T-helper 1 cell (primary cell): ENCODE results near the gene CACNA2D3.
A peak's percentile ranks its signal among the peaks of the same experiment; 100 is the strongest.

Experiments
- DNase-seq, 5 donors: peaks; one replicate each; pipeline ENCODE4 v3.0.0-alpha.2; 2012 to 2020

Gene CACNA2D3

DNA sequence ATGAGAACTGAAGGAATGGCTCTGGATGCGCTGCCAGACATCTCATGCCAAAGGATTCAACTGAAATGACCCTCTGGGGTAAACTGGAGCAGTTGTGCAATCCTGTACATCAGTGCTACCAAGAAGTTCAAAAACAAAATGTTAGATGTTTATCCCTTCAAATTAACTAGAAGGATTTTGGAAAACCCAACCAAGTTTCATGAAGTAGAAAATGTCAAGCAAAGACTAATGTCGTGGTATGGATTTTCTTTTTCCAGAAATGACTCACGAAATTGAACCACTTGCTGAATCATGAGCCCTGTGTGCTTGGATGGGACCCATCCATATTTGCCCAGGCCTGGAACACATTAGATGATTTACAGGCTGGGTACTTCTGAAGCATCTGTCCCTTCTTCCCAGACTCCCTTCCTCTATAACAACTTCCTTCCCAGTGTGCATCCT lies 703.9 kb downstream of the CACNA2D3 start:
- DNase-seq = no peak

DNA sequence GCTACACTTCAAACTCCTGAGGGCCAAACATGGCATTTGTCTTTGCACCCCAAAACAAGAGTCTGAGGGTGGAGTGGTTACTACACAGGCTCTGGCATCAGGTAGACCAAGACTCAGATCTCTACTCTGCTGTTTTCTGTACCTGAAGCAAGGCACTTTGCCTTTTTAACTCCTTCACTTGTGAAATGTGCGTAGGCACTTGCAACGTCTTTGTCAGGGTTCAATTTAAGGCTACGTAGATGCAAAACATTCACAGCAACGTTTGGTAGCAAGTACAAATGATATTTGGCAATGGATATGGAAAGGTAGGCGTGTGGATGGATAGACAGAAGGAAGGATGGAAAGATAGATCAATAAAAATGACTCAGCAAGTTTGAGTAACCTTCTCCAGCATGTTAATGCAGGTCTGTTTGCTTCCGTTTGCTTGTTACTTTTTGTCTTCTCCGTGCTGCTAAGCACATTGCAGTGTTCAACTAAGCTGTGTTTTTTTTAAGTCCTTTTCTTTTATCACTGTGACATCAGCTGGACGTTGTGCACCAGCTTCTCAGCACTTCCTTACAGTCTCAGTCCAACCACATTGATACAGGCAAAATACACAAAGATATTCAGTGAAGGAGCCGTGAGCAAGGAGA lies 704.8 kb downstream of the CACNA2D3 start:
- DNase-seq = no peak

DNA sequence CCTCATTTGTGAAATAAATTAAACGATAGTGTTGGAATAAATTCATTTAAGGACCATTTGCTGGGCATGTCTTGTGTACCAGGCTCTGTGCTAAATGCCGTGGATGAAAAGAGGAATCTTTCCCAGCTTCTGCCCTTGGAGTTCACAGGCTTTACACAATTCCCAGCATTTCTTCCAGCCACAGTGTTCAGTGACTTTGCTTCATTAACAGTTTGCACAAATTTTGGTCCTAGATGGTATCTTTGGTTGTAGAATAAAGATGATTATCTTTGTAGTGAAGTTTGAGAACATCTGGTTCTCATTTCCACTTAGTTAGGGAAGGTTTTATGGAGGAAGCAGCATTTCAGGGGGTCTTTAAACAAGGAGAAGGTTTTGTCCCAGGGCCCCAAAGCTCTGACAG lies 705.4 kb downstream of the CACNA2D3 start:
- no peak for DNase-seq

DNA sequence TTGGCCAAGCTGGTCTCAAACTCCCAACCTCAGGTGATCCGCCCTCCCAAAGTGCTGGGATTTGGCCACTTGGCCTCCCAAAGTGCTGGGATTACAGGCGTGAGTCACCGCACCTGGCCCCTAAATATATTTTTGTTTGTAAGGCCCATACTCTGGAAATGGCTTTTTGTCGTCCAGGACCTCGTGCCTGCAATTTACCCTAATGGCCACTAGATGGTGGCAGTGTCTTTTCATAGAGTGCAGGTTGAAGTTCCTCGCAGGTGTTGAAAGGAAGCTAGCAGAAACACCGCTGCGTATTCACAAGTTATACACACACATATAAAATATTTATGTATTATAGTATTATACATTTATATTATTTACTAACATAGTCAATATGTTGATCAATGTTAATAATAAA lies 708.3 kb downstream of the CACNA2D3 start:
- no peak for DNase-seq

DNA sequence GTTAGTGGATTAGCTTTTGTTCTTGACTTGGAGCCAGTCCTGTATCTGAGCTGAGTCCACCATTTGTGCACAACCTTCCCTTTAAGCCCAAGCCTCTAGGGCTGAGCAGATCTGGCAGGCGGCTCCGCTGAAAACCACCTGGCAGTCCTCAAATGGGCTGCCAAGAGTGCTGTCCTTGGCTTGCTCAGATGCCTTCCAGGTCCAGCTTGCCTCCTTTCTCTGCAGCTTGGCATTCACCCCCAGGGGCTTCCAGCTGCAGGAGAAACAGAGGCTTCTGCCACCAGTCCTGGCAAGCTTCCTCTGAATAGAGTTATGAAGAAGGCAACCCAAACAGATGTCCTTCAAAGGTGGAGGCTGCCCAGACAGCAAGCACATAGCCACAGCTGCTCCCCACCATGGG lies 708.8 kb downstream of the CACNA2D3 start:
- DNase-seq = no peak

GRCh38 chr3:54832876-54833275 lies 710.5 kb downstream of the CACNA2D3 start:
- DNase-seq = no peak

DNA sequence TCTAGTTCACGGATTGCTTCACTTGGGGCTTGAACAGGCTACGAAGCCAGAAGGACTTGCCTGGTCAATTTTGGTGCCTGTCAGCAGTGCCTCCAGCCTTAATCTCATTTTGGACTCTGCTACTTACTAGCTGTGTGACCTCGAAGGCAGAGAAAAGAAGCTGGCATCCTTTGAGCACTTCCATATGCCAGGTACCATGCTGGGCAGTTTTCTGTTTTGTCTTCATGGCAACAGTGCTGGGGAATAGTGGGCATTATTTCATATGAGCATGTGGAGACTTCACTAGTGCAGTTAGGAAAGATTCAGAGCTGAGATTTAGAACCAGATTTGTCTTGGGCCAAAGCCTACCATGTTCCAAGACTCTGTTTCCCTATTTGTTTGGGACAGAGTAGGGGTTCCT lies 713.3 kb downstream of the CACNA2D3 start:
- DNase-seq = no peak

- no peak for DNase-seq
Observed at GRCh38 chr3:54836871-54837270, 714.5 kb downstream of the CACNA2D3 start.

DNA sequence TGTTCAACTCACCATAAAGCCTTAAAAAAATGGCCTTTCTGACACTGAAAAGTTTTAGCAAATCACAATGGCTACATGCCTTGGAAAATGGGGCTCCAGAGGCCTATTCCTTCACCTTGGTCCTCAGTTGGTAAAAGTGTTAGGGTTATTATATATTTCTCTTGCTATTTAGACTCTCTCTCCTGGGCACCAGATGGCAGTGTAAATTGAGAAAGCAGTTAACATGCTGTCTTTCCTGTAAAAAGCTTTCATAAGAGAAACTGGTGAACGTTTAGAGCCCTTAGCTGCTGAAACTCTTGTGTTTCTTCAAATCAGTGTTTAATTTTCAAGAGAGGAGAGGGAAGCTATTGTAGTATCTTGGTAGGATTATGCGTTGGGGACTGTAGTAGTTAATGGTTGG lies 715.6 kb downstream of the CACNA2D3 start:
- no peak for DNase-seq

DNA sequence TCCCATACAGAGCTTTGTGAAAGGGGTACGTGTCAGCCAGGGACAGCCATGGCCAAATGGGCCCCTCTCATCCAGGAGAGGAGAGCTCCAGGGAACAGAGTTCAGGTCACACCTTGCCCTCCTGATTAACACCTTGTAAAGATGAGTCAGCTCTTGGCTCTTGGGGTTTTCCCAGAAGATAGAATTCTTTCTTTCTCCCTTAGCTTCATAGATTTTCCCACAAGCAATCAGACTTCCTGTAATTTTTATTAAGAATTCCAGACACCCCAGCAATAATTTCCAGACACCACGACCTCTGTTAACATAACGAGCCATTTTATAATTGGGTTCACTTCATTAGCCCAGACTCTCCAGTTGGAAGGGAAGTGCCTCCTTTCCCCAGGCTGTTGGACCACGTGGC lies 719.1 kb downstream of the CACNA2D3 start:
- DNase-seq = no peak

DNA sequence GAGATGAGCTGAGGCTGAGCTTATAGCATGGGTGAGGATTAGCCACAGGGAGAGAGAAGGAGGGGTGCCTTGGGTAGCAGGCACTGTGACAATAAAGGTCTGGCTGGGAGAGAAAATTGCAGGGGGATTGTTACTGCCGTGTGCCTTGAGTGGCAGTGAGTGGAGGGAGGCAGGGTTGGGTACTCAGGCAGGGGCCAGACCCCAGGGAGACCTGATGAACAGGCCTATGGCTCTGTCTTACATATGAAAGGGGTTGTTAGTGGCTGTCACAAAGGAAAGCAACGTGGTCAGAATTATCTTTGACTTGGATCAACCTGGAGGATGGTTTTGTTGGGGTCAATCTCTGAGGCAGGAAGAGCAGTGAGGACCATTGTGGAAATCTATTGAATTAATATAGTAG lies 721.0 kb downstream of the CACNA2D3 start:
- no peak for DNase-seq

DNA sequence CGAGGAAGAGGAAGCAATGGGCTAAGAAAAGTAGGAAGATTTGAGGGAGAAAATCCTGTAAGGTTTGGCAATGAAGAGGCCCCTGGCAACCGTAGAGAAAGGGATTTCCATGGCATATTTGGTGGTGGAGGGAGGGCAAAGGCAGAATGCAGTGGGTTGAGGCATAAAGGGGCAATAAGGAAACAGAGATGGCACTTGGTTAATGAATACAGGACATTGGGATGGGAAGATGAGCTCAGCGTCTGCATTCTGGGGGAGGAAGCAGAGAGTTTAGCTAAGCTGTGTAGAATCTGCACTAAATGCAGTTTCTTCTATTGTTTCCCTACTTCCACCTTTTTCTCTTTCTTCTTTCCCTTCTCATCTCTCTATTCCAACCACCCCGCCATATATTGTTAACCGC lies 721.9 kb downstream of the CACNA2D3 start:
- DNase-seq = no peak

DNA sequence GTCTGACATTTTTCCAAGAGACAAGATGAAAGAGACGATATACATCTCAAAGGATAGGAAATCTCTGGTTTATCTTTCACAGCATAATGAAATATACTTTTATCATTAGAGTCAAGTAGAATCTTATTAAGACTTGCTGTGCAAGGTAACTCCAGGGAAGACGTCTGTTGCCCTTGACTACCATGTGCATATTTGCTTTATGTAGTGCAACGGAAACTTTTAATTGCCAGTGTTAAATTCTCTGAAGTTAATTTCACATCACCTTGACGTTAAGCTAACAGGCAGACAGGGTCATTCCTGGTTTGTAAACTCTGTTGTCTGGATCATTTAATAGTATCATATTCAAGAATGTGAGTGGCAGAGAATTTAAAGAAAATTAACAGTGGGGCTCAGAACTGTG lies 722.7 kb downstream of the CACNA2D3 start:
- DNase-seq = no peak

- DNase-seq = no peak
Observed at GRCh38 chr3:54845551-54845950, 723.2 kb downstream of the CACNA2D3 start.

GRCh38 chr3:54846119-54846518 lies 723.8 kb downstream of the CACNA2D3 start:
- no peak for DNase-seq

GRCh38 chr3:54847361-54847760 lies 725.0 kb downstream of the CACNA2D3 start:
- no peak for DNase-seq

DNA sequence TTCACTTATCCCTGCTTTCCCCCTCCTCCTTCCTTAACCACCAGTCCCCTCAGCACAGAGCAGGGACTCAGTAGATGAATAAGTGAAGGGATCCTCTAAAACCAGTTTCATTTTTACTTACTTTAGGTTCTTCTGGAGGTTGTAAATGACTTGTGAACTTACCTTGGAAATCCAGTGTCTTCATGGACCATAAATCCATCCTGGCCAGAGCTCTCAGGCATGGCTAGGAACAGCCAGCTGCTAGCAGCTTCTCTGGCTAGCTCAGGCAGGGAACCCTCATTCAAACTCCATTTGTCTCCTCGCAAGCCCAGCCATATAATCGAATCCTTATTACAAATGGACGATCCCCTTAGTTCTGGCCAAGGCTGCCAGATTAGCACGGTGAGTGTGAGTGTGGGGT lies 727.0 kb downstream of the CACNA2D3 start:
- DNase-seq = no peak

DNA sequence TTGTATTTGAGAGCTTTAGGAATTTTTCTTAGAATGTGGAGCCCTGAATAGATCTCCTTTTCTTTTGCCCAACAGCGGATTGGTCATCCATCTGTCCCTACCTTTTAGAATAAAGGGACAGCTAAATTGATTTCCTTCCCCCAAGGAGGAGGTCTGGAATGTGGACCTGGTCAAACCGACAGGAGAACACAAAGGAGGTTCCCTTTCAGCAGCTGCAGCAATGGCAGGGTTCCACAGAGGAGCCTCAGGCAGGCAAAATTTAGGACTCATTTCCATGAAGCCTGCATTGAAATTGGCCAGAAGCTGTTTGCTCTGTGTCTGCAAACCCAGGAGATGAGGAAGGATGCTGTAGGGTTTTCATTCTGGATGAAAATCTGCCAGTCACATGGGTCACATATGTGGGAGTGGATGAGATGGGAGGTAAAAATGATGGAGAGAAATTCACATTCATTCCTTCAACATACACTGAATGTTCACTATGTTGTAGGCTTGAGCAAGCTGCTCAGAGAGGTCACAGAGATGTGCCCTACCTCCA lies 728.2 kb downstream of the CACNA2D3 start:
- no peak for DNase-seq

DNA sequence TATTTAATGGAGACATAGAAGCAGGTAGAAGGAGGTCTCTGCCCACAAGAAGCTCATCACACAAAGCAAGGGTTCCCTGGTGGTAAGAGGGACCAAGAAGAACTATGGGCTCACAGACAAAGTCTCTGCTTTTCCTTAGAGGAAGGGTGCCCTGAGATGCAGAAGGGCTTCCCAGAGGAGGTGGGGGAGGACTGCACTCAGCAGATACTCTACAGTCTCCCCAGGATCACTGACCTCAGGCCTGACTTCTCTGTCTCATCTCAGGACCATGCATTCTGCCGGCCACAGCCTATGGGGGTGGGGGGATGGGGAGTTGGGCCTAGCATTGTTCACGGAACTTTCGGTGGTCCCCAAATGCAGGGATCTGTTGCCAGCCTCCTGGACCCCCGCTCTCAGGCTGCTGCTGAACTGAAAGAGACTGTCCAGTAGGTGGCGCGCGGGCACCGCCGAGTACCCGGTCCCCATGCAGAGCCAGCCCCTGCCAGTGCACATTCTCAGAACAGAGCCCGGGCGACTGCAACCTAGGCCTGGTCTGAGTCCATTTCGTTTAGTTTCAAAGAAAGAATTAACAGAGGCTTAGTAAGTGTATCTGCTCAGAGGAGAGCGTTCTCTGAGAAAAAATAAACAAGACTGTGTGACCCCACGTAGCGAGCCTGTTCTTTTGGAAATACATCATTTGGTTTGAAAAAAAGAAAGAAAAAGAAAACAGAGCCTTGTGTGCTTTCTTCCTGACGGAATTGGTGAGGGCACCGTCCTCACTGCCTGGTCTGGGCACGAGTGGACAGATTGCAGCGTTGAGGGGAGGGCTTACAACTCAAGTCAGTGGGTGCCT lies 731.4 kb downstream of the CACNA2D3 start:
- peak in 2 of 5 donors; percentile 3 to 8 for DNase-seq

GRCh38 chr3:54856271-54856670 lies 733.9 kb downstream of the CACNA2D3 start:
- DNase-seq = no peak

GRCh38 chr3:54857343-54857742 lies 735.0 kb downstream of the CACNA2D3 start:
- no peak for DNase-seq

- no peak for DNase-seq
Observed at GRCh38 chr3:54858093-54858785, 735.9 kb downstream of the CACNA2D3 start.

DNA sequence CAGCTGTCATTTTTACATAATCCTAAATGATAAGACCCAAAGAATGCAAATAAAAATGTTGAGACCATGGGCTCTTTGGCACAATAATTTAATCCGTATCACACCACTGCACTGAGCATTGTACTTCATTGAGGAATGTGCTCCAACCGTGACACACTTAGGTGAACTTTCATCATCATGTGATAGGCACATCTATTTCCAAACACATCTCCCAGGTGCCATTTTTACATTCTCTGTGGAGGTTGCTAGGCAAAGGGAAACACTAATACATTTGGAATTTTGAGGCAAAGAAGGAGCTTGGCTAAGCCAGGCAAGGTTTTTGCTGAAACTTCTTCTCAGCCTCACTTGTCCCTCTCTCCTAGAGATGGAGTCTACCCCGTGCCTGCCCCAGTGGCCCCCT lies 736.8 kb downstream of the CACNA2D3 start:
- DNase-seq = no peak
